ENCODE data around the gene KCTD5.

DNA sequence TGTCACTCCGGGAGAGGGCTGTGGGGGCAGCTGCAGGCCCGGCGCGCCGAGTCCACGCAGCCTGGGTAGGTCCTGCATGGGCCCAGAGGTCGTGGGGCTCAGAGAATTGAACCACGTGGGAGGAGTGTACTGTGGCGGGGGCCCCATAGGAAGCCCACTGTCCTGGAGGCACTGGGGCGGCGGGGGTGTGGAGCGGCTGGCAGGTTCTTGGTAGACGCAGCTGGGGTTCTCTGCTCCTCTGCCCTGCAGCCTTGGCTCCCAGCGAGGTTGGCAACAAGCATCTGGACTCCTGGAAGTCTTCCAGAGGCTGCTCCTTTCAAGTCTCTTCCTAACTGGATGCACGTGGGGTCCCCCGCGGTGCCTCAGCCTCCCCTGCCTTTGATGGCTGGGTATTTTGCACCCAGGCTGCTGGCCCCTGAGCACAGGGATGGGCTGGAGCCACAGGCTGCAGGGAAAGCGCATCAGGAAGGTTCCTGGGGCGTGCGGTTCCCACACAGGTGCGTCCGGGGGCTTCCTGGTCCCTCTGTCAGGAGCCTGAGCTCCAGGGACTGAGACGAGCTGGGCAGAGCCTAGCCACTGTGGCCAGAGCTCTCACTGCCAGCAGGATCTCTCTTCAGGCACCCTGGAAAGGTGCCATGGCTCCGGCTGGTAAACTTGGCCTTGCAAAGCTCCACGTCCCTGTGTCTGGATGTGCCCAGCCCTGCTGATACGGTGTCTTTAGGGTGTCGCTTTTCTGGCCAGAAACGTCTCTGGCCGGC, 9.3 kb downstream of the KCTD5 start:
- TF ChIP-seq, protein P1, sequence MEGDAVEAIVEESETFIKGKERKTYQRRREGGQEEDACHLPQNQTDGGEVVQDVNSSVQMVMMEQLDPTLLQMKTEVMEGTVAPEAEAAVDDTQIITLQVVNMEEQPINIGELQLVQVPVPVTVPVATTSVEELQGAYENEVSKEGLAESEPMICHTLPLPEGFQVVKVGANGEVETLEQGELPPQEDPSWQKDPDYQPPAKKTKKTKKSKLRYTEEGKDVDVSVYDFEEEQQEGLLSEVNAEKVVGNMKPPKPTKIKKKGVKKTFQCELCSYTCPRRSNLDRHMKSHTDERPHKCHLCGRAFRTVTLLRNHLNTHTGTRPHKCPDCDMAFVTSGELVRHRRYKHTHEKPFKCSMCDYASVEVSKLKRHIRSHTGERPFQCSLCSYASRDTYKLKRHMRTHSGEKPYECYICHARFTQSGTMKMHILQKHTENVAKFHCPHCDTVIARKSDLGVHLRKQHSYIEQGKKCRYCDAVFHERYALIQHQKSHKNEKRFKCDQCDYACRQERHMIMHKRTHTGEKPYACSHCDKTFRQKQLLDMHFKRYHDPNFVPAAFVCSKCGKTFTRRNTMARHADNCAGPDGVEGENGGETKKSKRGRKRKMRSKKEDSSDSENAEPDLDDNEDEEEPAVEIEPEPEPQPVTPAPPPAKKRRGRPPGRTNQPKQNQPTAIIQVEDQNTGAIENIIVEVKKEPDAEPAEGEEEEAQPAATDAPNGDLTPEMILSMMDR (conservative IDR thresholded peaks at IDR 0.05; ENCODE audit: low read depth in 2 of 2) = no peak
- TF ChIP-seq EZH2phosphoT487 (IDR thresholded peaks at IDR 0.05; ENCODE audit: unreplicated experiment) (no peak), POLR2AphosphoS5 (IDR thresholded peaks at IDR 0.05; ENCODE audit: low read depth) (no peak), ZNF114 (CRISPR knock-in tag; IDR thresholded peaks at IDR 0.05) (no peak), STAT1 (IDR thresholded peaks at IDR 0.05; ENCODE audit: unreplicated experiment) (no peak), JUNB (IDR thresholded peaks at IDR 0.05; ENCODE audit: unreplicated experiment) (no peak), NANOG (IDR thresholded peaks at IDR 0.05; ENCODE audit: borderline replicate concordance) (no peak), EZH2 (IDR thresholded peaks at IDR 0.05; ENCODE audit: low read depth, unreplicated experiment) (no peak), CREB1 (CRISPR knock-in tag; IDR thresholded peaks at IDR 0.05; ENCODE audit: low read depth) (no peak)
- TF ChIP-seq, protein P2, sequence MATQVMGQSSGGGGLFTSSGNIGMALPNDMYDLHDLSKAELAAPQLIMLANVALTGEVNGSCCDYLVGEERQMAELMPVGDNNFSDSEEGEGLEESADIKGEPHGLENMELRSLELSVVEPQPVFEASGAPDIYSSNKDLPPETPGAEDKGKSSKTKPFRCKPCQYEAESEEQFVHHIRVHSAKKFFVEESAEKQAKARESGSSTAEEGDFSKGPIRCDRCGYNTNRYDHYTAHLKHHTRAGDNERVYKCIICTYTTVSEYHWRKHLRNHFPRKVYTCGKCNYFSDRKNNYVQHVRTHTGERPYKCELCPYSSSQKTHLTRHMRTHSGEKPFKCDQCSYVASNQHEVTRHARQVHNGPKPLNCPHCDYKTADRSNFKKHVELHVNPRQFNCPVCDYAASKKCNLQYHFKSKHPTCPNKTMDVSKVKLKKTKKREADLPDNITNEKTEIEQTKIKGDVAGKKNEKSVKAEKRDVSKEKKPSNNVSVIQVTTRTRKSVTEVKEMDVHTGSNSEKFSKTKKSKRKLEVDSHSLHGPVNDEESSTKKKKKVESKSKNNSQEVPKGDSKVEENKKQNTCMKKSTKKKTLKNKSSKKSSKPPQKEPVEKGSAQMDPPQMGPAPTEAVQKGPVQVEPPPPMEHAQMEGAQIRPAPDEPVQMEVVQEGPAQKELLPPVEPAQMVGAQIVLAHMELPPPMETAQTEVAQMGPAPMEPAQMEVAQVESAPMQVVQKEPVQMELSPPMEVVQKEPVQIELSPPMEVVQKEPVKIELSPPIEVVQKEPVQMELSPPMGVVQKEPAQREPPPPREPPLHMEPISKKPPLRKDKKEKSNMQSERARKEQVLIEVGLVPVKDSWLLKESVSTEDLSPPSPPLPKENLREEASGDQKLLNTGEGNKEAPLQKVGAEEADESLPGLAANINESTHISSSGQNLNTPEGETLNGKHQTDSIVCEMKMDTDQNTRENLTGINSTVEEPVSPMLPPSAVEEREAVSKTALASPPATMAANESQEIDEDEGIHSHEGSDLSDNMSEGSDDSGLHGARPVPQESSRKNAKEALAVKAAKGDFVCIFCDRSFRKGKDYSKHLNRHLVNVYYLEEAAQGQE (IDR thresholded peaks at IDR 0.05; ENCODE audit: unreplicated experiment) = no peak
- TF ChIP-seq, protein P3, sequence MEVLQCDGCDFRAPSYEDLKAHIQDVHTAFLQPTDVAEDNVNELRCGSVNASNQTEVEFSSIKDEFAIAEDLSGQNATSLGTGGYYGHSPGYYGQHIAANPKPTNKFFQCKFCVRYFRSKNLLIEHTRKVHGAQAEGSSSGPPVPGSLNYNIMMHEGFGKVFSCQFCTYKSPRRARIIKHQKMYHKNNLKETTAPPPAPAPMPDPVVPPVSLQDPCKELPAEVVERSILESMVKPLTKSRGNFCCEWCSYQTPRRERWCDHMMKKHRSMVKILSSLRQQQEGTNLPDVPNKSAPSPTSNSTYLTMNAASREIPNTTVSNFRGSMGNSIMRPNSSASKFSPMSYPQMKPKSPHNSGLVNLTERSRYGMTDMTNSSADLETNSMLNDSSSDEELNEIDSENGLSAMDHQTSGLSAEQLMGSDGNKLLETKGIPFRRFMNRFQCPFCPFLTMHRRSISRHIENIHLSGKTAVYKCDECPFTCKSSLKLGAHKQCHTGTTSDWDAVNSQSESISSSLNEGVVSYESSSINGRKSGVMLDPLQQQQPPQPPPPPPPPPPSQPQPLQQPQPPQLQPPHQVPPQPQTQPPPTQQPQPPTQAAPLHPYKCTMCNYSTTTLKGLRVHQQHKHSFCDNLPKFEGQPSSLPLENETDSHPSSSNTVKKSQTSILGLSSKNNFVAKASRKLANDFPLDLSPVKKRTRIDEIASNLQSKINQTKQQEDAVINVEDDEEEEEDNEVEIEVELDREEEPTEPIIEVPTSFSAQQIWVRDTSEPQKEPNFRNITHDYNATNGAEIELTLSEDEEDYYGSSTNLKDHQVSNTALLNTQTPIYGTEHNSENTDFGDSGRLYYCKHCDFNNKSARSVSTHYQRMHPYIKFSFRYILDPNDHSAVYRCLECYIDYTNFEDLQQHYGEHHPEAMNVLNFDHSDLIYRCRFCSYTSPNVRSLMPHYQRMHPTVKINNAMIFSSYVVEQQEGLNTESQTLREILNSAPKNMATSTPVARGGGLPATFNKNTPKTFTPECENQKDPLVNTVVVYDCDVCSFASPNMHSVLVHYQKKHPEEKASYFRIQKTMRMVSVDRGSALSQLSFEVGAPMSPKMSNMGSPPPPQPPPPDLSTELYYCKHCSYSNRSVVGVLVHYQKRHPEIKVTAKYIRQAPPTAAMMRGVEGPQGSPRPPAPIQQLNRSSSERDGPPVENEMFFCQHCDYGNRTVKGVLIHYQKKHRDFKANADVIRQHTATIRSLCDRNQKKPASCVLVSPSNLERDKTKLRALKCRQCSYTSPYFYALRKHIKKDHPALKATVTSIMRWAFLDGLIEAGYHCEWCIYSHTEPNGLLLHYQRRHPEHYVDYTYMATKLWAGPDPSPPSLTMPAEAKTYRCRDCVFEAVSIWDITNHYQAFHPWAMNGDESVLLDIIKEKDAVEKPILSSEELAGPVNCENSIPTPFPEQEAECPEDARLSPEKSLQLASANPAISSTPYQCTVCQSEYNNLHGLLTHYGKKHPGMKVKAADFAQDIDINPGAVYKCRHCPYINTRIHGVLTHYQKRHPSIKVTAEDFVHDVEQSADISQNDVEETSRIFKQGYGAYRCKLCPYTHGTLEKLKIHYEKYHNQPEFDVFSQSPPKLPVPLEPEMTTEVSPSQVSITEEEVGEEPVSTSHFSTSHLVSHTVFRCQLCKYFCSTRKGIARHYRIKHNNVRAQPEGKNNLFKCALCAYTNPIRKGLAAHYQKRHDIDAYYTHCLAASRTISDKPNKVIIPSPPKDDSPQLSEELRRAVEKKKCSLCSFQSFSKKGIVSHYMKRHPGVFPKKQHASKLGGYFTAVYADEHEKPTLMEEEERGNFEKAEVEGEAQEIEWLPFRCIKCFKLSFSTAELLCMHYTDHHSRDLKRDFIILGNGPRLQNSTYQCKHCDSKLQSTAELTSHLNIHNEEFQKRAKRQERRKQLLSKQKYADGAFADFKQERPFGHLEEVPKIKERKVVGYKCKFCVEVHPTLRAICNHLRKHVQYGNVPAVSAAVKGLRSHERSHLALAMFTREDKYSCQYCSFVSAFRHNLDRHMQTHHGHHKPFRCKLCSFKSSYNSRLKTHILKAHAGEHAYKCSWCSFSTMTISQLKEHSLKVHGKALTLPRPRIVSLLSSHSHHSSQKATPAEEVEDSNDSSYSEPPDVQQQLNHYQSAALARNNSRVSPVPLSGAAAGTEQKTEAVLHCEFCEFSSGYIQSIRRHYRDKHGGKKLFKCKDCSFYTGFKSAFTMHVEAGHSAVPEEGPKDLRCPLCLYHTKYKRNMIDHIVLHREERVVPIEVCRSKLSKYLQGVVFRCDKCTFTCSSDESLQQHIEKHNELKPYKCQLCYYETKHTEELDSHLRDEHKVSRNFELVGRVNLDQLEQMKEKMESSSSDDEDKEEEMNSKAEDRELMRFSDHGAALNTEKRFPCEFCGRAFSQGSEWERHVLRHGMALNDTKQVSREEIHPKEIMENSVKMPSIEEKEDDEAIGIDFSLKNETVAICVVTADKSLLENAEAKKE (CRISPR knock-in tag; IDR thresholded peaks at IDR 0.05) = no peak

All from GM23338 (cell line).